H1 (cell line): Measurements from ENCODE around the gene NOC2L. TPM values are rescaled to one million over a fixed set of nuclear protein-coding genes. Genes with fewer than 3 reads are reported as not detected.
A peak's percentile ranks its signal among the peaks of the same experiment; 100 is the strongest.

Source experiments
- CTCF ChIA-PET: fragments of 300-600 bp; sonication (Branson Sonifier 250); formaldehyde crosslinking; loops from one replicate; lab custom pipeline; 2021; ENCODE audit not compliant: partially characterized antibody; lab: Charles Lee
- POLR2A ChIA-PET: fragments of 300-600 bp; sonication (Branson Sonifier 250); formaldehyde crosslinking; loops from one replicate; lab custom pipeline; 2021; ENCODE audit warnings: inconsistent platforms; ENCODE audit not compliant: partially characterized antibody; lab: Charles Lee
- DNase-seq, 2 experiments: peaks; one replicate each; pipeline versions ENCODE4 v3.0.0 to v3.0.0-alpha.2; 2010 to 2022; ENCODE audit warnings: low spot score in 2 of 2, low read depth in 1 of 2, mixed read lengths in 1 of 2
- FAIRE-seq: peaks from 2 replicates; lab custom pipeline; 2011; peaks lifted over from hg19 to GRCh38; lab: Jason Lieb, UNC
- H2AFZ ChIP-seq: 2 replicates; pipeline ENCODE4 v1.8.1; 2012; ENCODE audit warnings: low read length, inconsistent platforms
- H2AK5ac ChIP-seq: 2 replicates; pipeline ENCODE4 v1.6.1; 2013; ENCODE audit warnings: low read depth, low read length
- H2BK120ac ChIP-seq: replicated peaks from 2 replicates; pipeline ENCODE3; 2013; ENCODE audit warnings: low read depth, low read length, inconsistent platforms
- H2BK12ac ChIP-seq: 2 replicates; pipeline ENCODE4 v1.6.1; 2013; ENCODE audit warnings: low read depth, low read length
- H2BK15ac ChIP-seq: 2 replicates; pipeline ENCODE4 v1.6.1; 2013; ENCODE audit warnings: low read length
- H2BK20ac ChIP-seq: 2 replicates; pipeline ENCODE4 v1.6.1; 2013; ENCODE audit warnings: low read length
- H2BK5ac ChIP-seq: 2 replicates; pipeline ENCODE4 v1.6.1; 2013; ENCODE audit warnings: low read depth, low read length
- H3K14ac ChIP-seq: 2 replicates; pipeline ENCODE4 v1.6.1; 2013; ENCODE audit warnings: inconsistent platforms; ENCODE audit not compliant: insufficient read length
- H3K18ac ChIP-seq: 2 replicates; pipeline ENCODE4 v1.6.1; 2013; ENCODE audit warnings: low read length; ENCODE audit errors: extremely low read depth
- H3K23ac ChIP-seq: 2 replicates; pipeline ENCODE4 v1.6.1; 2013; ENCODE audit warnings: inconsistent platforms; ENCODE audit not compliant: insufficient read length
- H3K23me2 ChIP-seq: 2 replicates; pipeline ENCODE4 v1.6.1; 2013; ENCODE audit warnings: low read depth, low read length
- H3K27ac ChIP-seq: 2 replicates; pipeline ENCODE4 v1.6.1; 2011; ENCODE audit warnings: low read depth, low read length, inconsistent platforms
- H3K27me3 ChIP-seq, 4 experiments: replicated peaks in 1 of 4; 1 replicate in 1 of 4; 2 replicates in 3 of 4; pipeline versions ENCODE4 v1.6.1 to v1.8.1; 2011 to 2013; ENCODE audit warnings: low read length in 3 of 4, mild to moderate bottlenecking in 3 of 4, inconsistent platforms in 2 of 4, mixed read lengths in 2 of 4, moderate library complexity in 1 of 4; ENCODE audit not compliant: control insufficient read depth in 3 of 4, insufficient read depth in 3 of 4; ENCODE audit errors: extremely low read depth in 1 of 4
- H3K36me3 ChIP-seq, 4 experiments: 2 replicates each; pipeline versions ENCODE4 v1.6.1 to v1.8.1; 2011 to 2013; ENCODE audit warnings: mild to moderate bottlenecking in 4 of 4, low read length in 3 of 4, moderate library complexity in 2 of 4, control low read depth in 1 of 4, inconsistent platforms in 1 of 4; ENCODE audit not compliant: insufficient read depth in 4 of 4, control insufficient read depth in 2 of 4
- H3K4ac ChIP-seq: replicated peaks from 2 replicates; pipeline ENCODE3; 2013; ENCODE audit warnings: low read length, low read depth, mixed read lengths, inconsistent platforms; ENCODE audit not compliant: insufficient read length
- H3K4me1 ChIP-seq, 4 experiments: replicated peaks in 1 of 4; 1 replicate in 1 of 4; 2 replicates in 3 of 4; pipeline versions ENCODE4 v1.6.1 to v1.8.1; 2011 to 2013; ENCODE audit warnings: low read length in 3 of 4, inconsistent platforms in 2 of 4, mixed read lengths in 1 of 4; ENCODE audit not compliant: insufficient read depth in 4 of 4, control insufficient read depth in 3 of 4
- H3K4me2 ChIP-seq, 2 experiments: 2 replicates each; pipeline versions ENCODE4 v1.6.1 to v1.8.1; 2011 to 2013; ENCODE audit warnings: low read depth in 2 of 2, low read length in 2 of 2, control low read depth in 1 of 2, inconsistent platforms in 1 of 2, mild to moderate bottlenecking in 1 of 2; ENCODE audit not compliant: insufficient read depth in 1 of 2
- H3K4me3 ChIP-seq, 4 experiments: fragments of 200-600, 300-600 bp in 1 of 4; sonication (generic), shearing (Covaris generic), sonication (Bioruptor Twin) in 1 of 4; 2 replicates each; pipeline versions ENCODE4 v1.5.1 to v1.8.1; 2011 to 2016; ENCODE audit warnings: low read length in 4 of 4, low read depth in 3 of 4, control low read depth in 2 of 4, inconsistent platforms in 2 of 4, mild to moderate bottlenecking in 2 of 4, mixed read lengths in 1 of 4, moderate library complexity in 1 of 4; ENCODE audit not compliant: insufficient read depth in 2 of 4; ENCODE audit errors: extremely low read depth in 1 of 4
- H3K56ac ChIP-seq: replicated peaks from 2 replicates; pipeline ENCODE3; 2013; ENCODE audit warnings: low read depth, mild to moderate bottlenecking, mixed read lengths, low read length, inconsistent platforms; ENCODE audit not compliant: insufficient read length
- H3K79me1 ChIP-seq: 2 replicates; pipeline ENCODE4 v1.6.1; 2013; ENCODE audit warnings: low read depth, low read length, control low read depth
- H3K79me2 ChIP-seq, 2 experiments: 2 replicates each; pipeline versions ENCODE4 v1.6.1 to v1.8.1; 2012 to 2013; ENCODE audit warnings: low read length in 2 of 2, mild to moderate bottlenecking in 2 of 2, inconsistent platforms in 1 of 2; ENCODE audit not compliant: insufficient read depth in 2 of 2, control insufficient read depth in 1 of 2
- H3K9ac ChIP-seq, 4 experiments: replicated peaks in 1 of 4; 1 replicate in 1 of 4; 2 replicates in 3 of 4; pipeline versions ENCODE4 v1.6.1 to v1.8.1; 2011 to 2013; ENCODE audit warnings: low read depth in 3 of 4, low read length in 3 of 4, control low read depth in 2 of 4, mild to moderate bottlenecking in 2 of 4, moderate library complexity in 2 of 4, inconsistent platforms in 1 of 4; ENCODE audit errors: extremely low read depth in 1 of 4
- H3K9me3 ChIP-seq, 2 experiments: 2 replicates each; pipeline versions ENCODE4 v1.6.1 to v1.8.1; 2012 to 2013; ENCODE audit warnings: mild to moderate bottlenecking in 2 of 2, moderate library complexity in 2 of 2, control low read depth in 1 of 2, inconsistent platforms in 1 of 2, low read depth in 1 of 2, low read length in 1 of 2, mixed read lengths in 1 of 2; ENCODE audit not compliant: insufficient read depth in 2 of 2
- H4K20me1 ChIP-seq, 2 experiments: replicated peaks in 1 of 2; 2 replicates each; pipeline versions ENCODE3 to v1.8.1; 2011 to 2013; ENCODE audit warnings: inconsistent platforms in 2 of 2, low read length in 2 of 2, mild to moderate bottlenecking in 1 of 2; ENCODE audit not compliant: insufficient read depth in 2 of 2, control insufficient read depth in 1 of 2
- H4K5ac ChIP-seq: 2 replicates; pipeline ENCODE4 v1.6.1; 2013; ENCODE audit warnings: low read length, low read depth, mixed read lengths, inconsistent platforms; ENCODE audit not compliant: insufficient read length
- H4K8ac ChIP-seq: 2 replicates; pipeline ENCODE4 v1.8.0; 2013; ENCODE audit warnings: mild to moderate bottlenecking, moderate library complexity, low read length, inconsistent platforms; ENCODE audit not compliant: insufficient read depth; ENCODE audit errors: extremely low read depth
- H4K91ac ChIP-seq: replicated peaks from 2 replicates; pipeline ENCODE3; 2013; ENCODE audit warnings: low read length, mixed read lengths, inconsistent platforms; ENCODE audit not compliant: insufficient read length
- ATF2 ChIP-seq: IDR thresholded peaks from 2 replicates; pipeline ENCODE4 v1.6.1; 2012; ENCODE audit warnings: low read length, inconsistent platforms
- CBX5 ChIP-seq: fragments of 300-800, 300-1000 bp; sonication (generic); IDR thresholded peaks from 2 replicates; pipeline ENCODE4 v1.7.1; 2016; ENCODE audit warnings: antibody characterized with exemption, low read length, low read depth
- CEBPB ChIP-seq: IDR thresholded peaks from 2 replicates; pipeline ENCODE4 v1.6.1; 2012; ENCODE audit warnings: low read depth, low read length
- CREB1 ChIP-seq: IDR thresholded peaks from 2 replicates; pipeline ENCODE4 v1.6.1; 2012; ENCODE audit warnings: inconsistent platforms
- EP300 ChIP-seq, 2 experiments: IDR thresholded peaks; 1 replicate in 1 of 2; 2 replicates in 1 of 2; pipeline ENCODE4 v1.6.1; 2011 to 2012; ENCODE audit warnings: low read depth in 2 of 2, low read length in 2 of 2, mild to moderate bottlenecking in 2 of 2, borderline replicate concordance in 1 of 2, inconsistent platforms in 1 of 2, moderate library complexity in 1 of 2
- GABPA ChIP-seq: IDR thresholded peaks from 2 replicates; pipeline ENCODE4 v1.6.1; 2011; ENCODE audit warnings: mild to moderate bottlenecking, low read length, moderate library complexity, borderline replicate concordance; ENCODE audit not compliant: insufficient read depth
- MAX ChIP-seq: IDR thresholded peaks from 2 replicates; pipeline ENCODE4 v1.6.1; 2012; ENCODE audit warnings: inconsistent platforms
- NRF1 ChIP-seq: IDR thresholded peaks from 2 replicates; pipeline ENCODE4 v1.6.1; 2011; ENCODE audit warnings: mild to moderate bottlenecking, low read depth, low read length, improper control_type of control experiment
- PHF8 ChIP-seq: fragments of 200-600 bp; sonication (generic); conservative IDR thresholded peaks from 2 replicates; pipeline ENCODE4 v1.7.1; 2012; ENCODE audit warnings: low read depth, mild to moderate bottlenecking, inconsistent platforms, low read length, moderate library complexity
- TEAD4 ChIP-seq: IDR thresholded peaks from 2 replicates; pipeline ENCODE4 v1.6.1; 2012; ENCODE audit warnings: low read depth, low read length, inconsistent platforms, mixed read lengths
- YY1 ChIP-seq: IDR thresholded peaks from 2 replicates; pipeline ENCODE4 v1.6.1; 2011; ENCODE audit warnings: low read depth, mild to moderate bottlenecking, low read length
- WGBS, 2 experiments: shearing (Covaris generic) in 1 of 2; methylation state at CpG; one replicate each; pipeline versions ENCODE4 v1.1.6 to v1.1.7; 2013 to 2015; ENCODE audit warnings: low lambda C conversion rate in 2 of 2, mixed read lengths in 2 of 2, inconsistent platforms in 1 of 2, low coverage in 1 of 2, missing lambda C conversion rate in 1 of 2; ENCODE audit not compliant: insufficient replicate concordance in 2 of 2, insufficient coverage in 1 of 2, insufficient read length in 1 of 2; ENCODE audit errors: extremely low coverage in 1 of 2, missing lambda C conversion rate in 1 of 2; 5-methylcytosine and 5-hydroxymethylcytosine counted together
- polyA plus RNA-seq, 7 experiments: library from polyadenylated mRNA; depleted of rRNA in 3 of 7; stranded (reverse) in 5 of 7; unstranded in 2 of 7; fragments of >200 nt in 5 of 7; fragments of 200-250 nt in 2 of 7; gene quantifications; 1 replicate in 5 of 7; 2 replicates in 1 of 7; 4 replicates in 1 of 7; pipeline versions ENCODE4 v1.2.1 to v1.2.3, GENCODE V29; 2011 to 2013; ENCODE audit warnings: missing spikeins in 2 of 7, mixed read lengths in 2 of 7
- total RNA-seq: library from RNA; stranded (reverse); fragmentation: NEBNext Ultra II Directional; extraction: Animal tissue kit (Norgen Biotek cat#: 25700); gene quantifications from 2 replicates; pipeline ENCODE4 v1.2.1, GENCODE V29; 2021

NOC2L gene
- total and polyA plus RNA-seq, 2 of the 8 experiments (the other 6 are each of a cell fraction or from before 2014, with no cell fraction given): 74.7 to 130 TPM

GRCh38 chr1:920010-920409, 39.0 kb downstream of the NOC2L start:
- Histone ChIP-seq H3K4me2 (peak overlapping the region in 1 of 2 experiments; percentile 48; a peak in 1 of 4 replicates), H3K56ac (no peak overlapping the region), H3K36me3 (peaks cover 0 to 8% (median 0%) of the 10 kb centered on the region in 4 experiments; a peak in 1 of 8 replicates), H2BK20ac (peak overlapping the region; percentile 48; the same call in 1 of the 2 replicates), H2BK12ac (peak overlapping the region; percentile 82; the same call in 1 of the 2 replicates), H3K18ac (no peak overlapping the region), H3K79me2 (no peaks in the 10 kb centered on the region), H4K20me1 (peaks cover 13 to 24% of the 10 kb centered on the region in 2 experiments), H3K23me2 (peaks cover 5% of the 10 kb centered on the region; the same call in 1 of the 2 replicates), H3K4me1 (peaks cover 0 to 27% (median 17%) of the 10 kb centered on the region in 4 experiments; a peak in 6 of 7 replicates), H3K14ac (no peak overlapping the region), H2BK120ac (no peak overlapping the region), H2BK15ac (0 out of 2 replicates have a peak overlapping the region, but pooled peaks have one; percentile 83), H4K8ac (no peak overlapping the region; the same call in 1 of the 2 replicates), H2BK5ac (no peak overlapping the region), H3K23ac (no peak overlapping the region), H3K27ac (no peak overlapping the region), H4K5ac (no peak overlapping the region), H3K9ac (no peak overlapping the region), H3K79me1 (no peaks in the 10 kb centered on the region), H2AFZ (no peak overlapping the region), H3K4me3 (no peak overlapping the region), H3K4ac (no peak overlapping the region), H3K27me3 (peaks cover 53 to 98% (median 87%) of the 10 kb centered on the region in 4 experiments), H3K9me3 (no peaks in the 10 kb centered on the region), H2AK5ac (no peak overlapping the region), H4K91ac (peak overlapping the region; percentile 17)
- no peak for FAIRE-seq
- ChIA-PET CTCF (interaction anchor here (0.6 to 3.0 kb wide), 9 partner anchors 8 to 141 kb away, joined by 3 to 20 read pairs (median 4); no protein-coding TSS in a partner anchor), POLR2A (interaction anchor here (1.0 to 2.0 kb wide), 6 partner anchors 14 to 105 kb away, joined by 3 to 10 read pairs (median 3); no protein-coding TSS in a partner anchor)
- DNase-seq: no peak
- WGBS, 2 experiments: 91% methylated on average over 23 of the region's 23 CpGs; no CpG with 5 or more reads in 1 of the 2 experiments
- no peak for TF ChIP-seq YY1
- no peak for TF ChIP-seq ATF2
- no peak for TF ChIP-seq TEAD4
- TF ChIP-seq PHF8: no peak
- no peak for TF ChIP-seq MAX
- no peak for TF ChIP-seq EP300 (IDR thresholded peaks at IDR 0.05; ENCODE audit: borderline replicate concordance in 1 of 2, low read depth in 2 of 2, low read length in 2 of 2)
- TF ChIP-seq GABPA: no peak
- no peak for TF ChIP-seq CEBPB
- no peak for TF ChIP-seq CBX5
- no peak for TF ChIP-seq CREB1
- no peak for TF ChIP-seq NRF1
